GM18499 (cell line): Measurements from ENCODE around the gene PCIF1.
A peak's percentile ranks its signal among the peaks of the same experiment; 100 is the strongest.
"Not testable (repeated sequence)": the region's sequence is repeated elsewhere in the genome, so short reads cannot be mapped to it uniquely, and the experiment has no call there.

Experiments
- ATAC-seq: cut with Tn5 transposase; IDR thresholded peaks from one replicate; pipeline ENCODE4 v1.9.1; 2021; ENCODE audit warnings: moderate number of reproducible peaks; ENCODE audit not compliant: insufficient read depth, unreplicated experiment

PCIF1 gene

DNA sequence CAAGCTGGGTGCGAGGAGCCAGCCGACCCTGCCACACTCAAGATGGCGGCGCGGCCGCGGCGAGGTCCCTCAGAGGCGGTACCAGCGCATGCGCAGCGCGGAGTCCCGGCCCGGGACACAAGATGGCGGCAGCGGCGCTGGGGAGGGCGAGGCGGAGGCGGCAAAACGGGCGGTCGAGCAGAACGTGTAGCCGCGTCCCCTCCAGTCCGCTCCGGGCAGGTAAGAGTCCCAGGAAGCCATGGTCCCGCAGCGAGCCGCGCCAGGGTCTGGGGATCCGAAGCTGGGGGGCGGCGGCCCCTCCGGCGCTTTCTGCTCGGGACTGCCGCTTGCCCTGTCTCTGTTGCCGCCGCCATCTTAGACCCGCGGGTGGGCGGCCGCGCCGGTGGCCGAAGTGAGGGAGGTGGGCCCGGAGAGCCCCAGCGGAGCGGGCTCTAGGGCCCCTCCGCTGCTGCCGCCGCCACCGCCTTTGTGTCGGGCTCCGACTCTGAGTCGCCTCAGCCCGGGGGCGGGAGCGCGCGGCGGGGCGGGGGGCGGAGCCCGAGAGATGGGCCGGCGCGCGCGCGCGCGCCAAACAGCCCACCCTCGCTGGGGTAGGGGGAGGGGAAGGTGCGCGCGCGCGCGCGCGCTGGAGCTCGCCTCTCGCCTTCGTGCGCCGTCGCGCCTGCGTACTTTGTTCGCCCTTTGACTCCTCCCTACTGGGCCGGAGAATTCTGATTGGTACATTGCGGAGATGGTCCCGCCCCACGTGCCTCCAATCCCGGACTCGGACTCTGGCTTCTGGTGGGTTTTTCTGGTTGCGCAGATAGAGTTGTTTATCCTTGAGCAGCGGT is at the start of gene PCIF1:
PCIF1 (plus strand) TSS at position 98 of the 830 bp plus-strand sequence. CDS start 4,317 bp downstream, outside the sequence.
- peak; percentile 45 for ATAC-seq

DNA sequence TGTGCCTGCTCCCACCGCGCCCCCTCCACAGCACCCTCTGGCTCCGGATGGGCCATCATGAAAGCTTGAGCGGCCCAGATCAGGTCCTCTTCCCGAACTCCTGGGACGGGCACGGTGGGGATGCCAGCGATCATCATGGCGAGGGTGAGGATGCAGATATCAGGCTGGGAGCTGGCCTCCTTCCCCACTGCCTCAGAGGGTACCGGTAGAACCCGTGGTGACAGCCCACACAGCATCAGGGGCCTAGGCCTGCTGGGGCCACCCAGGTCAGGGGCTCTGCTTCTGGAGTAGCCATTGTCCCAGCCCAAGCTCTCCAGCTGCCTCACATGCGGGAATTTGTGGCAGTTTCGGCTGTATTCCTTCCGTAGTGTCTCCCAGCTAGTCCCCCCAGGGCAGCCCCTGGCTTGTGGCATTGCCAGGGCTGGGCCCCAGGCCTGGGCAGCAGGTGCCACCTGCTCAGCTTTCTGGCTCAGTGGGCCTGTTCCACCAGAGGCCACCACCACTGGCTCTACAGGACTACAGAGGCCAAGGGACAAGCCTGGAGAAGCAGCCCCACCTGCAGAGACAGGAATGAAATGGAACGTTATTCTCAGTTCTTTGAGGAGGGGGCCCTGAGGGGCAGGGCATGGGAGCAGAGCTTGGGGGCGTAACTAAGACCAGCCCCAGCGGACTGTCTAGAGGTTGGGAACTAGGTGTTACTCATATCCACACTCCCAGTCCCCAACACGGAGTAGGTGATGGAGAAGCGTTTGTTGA is 47.7 kb upstream of the PCIF1 start:
- ATAC-seq, result no peak

DNA sequence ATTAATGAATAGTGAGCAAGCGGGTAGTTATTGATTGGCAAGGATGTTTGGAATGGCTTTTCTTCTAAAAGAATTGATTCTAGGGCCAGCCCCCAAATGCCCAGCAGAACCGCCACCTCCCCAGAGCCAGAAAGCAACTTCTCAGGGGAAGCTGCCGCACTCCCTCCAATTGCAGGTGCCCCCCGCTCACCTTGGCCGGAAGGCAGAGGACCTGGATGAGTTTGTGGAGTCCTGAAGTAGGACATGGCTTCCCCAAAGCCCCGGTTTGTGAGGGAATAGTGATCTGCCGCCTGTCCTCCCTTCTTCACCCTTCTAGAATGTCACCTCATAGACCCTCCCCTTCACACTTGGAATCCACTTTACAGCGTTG is 47.2 kb upstream of the PCIF1 start, which contains the start of gene SPATA25:
SPATA25 (minus strand) TSS at position 277 of the 370 bp plus-strand sequence; CDS start at position 245, 32 bp downstream.
- no peak for ATAC-seq

DNA sequence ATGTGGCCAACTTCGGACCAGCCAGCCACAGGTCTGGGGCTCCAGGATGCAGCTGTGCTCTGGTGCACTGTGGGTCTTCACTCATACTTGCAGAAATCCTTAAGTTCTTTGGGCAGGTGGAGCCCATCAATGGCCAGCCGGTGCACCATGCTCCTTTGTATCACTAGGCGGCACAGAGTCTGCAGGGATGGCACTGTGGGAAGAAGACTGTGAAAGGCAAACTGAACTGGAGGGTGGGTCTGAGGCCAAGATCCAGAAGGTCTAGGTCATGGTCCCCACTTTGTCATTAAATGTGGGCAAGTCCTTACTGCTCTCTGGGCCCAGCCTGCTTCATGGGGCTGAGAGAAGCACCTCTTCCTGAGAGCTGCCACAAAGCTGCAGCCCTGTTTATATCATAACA is 45.8 kb upstream of the PCIF1 start:
- no peak for ATAC-seq

DNA sequence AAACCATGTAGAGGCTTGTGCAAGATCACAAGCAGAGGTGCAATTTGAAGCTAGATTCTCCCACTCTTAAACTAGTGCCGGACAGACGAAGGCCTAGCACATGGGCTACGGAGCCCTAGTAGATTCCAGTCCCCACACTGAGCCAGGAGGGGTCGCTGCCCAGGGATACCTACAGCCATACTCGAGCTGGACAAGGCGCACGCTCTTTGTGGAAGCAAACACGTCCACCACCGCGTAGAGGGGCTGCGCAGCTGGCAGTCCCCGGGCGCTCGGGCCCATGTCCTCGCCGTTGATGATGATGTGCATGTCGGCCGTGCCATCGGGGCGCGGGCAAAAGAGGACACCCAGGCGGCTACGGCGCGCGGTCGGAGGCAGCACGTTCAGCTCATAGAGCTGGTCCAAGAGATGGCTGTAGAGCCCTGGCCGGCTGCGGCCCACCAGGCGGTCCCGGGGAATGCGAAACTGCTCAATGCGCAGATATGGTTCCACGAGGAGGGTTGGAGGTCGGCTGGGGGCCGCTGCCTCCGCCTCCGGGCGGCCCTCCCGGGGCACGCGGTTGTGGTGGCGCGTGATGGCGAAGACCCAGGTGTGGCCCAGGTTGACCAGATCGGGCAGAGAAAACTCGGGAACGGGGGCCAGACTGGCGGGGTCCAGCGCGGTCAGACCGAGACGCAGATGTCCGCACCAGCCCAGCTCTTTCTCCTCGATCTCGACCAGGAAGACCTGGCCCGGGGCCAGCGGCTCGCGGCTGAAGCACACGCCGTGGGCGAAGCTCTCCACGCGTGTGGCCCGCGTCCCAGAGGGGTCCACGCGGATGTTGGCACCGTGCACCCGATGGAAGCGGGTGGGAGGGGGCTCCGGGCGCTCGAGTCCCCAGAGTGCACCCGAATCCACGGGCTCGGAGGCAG is 44.2 kb upstream of the PCIF1 start:
- no peak for ATAC-seq

DNA sequence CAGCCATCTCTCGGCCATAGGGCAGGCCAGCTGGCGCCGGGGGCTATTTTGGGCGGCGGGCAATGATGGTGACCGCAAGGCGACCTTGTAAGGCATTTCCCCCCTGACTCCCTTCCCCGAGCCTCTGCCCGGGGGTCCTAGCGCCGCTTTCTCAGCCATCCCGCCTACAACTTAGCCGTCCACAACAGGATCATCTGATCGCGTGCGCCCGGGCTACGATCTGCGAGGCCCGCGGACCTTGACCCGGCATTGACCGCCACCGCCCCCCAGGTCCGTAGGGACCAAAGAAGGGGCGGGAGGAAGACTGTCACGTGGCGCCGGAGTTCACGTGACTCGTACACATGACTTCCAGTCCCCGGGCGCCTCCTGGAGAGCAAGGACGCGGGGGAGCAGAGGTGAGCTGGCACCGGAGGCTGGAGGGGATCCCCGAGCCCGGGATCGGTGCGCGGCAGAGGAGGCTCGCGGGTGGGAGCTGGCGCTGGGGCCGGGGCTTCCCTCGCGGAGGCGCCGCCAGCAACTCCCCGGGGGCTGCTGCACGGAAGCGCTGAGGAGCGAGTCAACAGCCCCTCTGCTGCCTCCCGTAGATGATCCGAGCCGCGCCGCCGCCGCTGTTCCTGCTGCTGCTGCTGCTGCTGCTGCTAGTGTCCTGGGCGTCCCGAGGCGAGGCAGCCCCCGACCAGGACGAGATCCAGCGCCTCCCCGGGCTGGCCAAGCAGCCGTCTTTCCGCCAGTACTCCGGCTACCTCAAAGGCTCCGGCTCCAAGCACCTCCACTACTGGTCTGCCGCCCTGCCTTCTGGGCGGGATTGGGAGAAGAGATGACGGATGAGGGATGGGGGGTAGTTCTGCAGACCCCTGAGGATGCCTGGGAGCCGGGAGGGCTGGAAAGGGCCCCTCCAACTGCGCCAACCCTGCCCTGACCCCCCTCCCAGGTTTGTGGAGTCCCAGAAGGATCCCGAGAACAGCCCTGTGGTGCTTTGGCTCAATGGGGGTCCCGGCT is 43.2 kb upstream of the PCIF1 start, which contains the start of the genes CTSA and NEURL2:
CTSA (plus strand) TSS at position 351 of the 999 bp plus-strand sequence; CDS start at position 585, 234 bp downstream.
NEURL2 (minus strand) TSS at position 224 of the 999 bp plus-strand sequence; CDS start at position 7, 217 bp downstream.
- no peak for ATAC-seq

DNA sequence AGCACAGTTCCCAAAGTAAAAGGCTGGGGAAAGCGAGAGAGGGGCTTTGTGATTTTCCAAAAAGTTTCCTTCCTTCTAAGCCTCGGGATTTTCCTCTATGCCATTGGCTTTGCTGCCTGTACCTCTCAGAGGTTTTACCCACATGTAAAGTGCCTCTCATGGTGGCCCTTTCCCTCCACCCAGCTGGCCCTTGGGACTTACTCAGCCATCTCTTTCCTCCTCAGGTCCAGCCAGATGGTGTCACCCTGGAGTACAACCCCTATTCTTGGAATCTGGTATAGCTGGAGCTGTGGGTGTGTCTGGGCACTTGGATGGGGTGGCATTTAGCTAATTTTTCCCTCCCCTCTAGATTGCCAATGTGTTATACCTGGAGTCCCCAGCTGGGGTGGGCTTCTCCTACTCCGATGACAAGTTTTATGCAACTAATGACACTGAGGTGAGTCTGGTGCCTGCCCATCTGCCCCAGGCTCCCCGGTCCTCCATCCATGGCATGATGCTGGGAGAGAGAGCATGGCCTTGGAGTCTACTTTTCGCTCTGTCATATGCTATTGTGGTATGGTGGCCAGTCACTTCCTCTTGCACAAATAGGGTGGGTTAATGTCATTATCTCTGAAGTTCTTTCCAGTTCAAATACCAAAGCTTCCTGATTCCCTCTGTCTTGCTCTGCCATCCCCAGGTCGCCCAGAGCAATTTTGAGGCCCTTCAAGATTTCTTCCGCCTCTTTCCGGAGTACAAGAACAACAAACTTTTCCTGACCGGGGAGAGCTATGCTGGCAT is 42.2 kb upstream of the PCIF1 start:
- no peak for ATAC-seq

DNA sequence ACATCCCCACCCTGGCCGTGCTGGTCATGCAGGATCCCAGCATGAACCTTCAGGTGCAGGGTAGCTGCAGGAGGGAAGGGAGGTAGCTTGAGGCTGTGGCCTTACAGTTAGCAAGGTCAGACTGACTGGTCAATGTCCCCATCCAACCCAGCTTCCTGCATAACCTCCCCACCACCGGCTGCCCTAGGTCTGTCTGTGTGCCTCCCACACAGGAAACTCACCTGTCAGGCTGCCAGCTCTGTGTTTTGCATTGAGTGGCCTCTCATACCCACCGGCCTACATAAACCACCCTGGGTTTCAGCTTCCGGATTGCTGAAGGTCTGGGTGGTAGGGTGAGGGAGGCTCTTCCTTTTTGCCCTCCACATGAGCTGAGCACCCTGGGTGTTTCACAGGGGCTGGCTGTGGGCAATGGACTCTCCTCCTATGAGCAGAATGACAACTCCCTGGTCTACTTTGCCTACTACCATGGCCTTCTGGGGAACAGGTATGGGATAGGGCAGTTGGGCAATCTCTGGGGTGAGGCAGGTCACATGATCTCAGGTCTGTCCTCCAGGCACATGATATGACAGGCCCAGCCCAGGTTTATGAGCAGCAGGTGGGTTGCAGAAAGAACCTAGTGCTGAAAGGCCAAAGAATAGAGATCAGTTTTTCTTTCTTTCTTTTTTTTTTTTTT is 41.5 kb upstream of the PCIF1 start:
- no peak for ATAC-seq

DNA sequence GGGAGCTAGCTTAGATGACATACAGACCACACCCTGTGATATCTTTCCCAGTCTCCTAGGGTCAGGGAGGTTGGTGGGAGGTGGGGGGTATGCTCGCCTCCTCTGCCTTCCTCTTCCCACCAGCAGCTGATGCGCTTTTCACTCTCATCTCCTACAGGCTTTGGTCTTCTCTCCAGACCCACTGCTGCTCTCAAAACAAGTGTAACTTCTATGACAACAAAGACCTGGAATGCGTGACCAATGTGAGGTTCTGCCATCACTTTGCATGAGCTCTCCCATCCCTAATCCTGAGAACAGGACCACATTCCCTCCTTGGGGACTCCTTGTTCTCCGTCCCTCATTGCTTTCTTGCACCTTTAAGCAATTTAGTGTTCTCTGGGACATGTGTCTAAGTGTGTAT is 40.7 kb upstream of the PCIF1 start:
- ATAC-seq, result no peak

DNA sequence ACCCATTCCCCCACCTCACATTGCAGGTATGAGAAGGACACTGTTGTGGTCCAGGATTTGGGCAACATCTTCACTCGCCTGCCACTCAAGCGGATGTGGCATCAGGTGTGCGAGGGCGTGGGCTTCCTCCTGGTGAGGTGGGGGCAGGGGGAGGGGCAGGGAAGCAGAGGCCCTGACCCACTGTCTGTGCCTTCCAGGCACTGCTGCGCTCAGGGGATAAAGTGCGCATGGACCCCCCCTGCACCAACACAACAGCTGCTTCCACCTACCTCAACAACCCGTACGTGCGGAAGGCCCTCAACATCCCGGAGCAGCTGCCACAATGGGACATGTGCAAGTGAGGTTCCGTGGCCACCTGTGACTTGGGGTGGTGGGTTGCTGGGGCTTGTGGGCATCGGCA is 39.7 kb upstream of the PCIF1 start:
- ATAC-seq, result no peak

DNA sequence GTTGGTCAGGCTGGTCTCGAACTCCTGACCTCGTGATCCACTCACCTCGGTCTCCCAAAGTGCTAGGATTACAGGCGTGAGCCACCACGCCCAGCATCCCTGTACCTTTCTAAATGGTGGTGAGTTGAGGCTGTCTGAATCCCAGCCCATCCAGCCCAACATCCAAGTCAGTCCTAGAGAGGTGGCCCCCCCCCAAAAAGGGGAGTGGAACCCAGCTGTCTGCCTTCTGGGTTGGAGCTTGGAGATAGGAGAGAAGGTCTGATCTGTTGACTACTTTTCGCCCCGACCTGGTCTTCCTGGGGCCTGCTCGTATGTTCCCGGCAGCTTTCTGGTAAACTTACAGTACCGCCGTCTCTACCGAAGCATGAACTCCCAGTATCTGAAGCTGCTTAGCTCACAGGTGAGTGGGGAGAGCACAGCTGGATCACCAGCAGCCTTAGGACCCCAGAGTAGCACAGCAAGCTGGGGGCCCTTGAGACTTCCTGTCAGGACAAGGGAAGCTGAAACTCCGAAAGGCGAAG is 37.8 kb upstream of the PCIF1 start:
- ATAC-seq, result no peak

DNA sequence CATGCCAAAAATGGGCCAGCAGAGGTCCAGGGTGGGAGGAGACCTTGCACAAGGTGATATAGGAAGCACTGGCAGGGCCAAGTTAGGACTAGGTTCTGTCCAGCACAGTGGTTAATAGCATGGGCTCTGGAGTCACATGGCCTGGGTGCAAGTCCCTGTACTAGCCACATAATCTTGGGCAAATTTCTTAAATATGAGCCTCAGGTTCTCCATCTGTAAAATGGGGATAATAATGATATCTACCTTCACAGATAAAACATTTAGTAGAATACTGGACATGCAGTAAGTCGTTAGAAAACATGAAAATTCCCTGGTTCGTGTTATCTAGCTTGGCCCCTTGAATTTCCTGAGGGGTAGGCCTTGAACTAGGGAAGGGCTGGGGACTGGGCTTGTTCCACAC is 37.2 kb upstream of the PCIF1 start:
- ATAC-seq, result no peak

DNA sequence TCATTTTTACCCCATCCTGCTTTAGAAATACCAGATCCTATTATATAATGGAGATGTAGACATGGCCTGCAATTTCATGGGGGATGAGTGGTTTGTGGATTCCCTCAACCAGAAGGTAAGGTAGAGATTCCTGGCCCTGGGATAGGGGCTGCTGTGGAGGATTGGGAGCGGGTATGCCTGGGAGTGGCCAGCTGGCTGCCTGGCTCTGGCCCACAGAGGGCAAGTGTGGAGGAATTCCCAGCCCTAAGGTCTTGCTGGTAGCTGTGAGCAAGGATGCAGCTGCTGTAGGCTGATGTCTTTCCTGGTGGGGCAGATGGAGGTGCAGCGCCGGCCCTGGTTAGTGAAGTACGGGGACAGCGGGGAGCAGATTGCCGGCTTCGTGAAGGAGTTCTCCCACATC is 36.8 kb upstream of the PCIF1 start:
- no peak for ATAC-seq

DNA sequence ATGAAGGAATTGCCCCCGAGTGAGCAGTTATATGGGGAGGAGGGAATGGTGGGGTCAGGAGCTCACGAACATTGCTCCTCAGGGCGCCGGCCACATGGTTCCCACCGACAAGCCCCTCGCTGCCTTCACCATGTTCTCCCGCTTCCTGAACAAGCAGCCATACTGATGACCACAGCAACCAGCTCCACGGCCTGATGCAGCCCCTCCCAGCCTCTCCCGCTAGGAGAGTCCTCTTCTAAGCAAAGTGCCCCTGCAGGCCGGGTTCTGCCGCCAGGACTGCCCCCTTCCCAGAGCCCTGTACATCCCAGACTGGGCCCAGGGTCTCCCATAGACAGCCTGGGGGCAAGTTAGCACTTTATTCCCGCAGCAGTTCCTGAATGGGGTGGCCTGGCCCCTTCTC is 36.2 kb upstream of the PCIF1 start:
- ATAC-seq, result no peak

DNA sequence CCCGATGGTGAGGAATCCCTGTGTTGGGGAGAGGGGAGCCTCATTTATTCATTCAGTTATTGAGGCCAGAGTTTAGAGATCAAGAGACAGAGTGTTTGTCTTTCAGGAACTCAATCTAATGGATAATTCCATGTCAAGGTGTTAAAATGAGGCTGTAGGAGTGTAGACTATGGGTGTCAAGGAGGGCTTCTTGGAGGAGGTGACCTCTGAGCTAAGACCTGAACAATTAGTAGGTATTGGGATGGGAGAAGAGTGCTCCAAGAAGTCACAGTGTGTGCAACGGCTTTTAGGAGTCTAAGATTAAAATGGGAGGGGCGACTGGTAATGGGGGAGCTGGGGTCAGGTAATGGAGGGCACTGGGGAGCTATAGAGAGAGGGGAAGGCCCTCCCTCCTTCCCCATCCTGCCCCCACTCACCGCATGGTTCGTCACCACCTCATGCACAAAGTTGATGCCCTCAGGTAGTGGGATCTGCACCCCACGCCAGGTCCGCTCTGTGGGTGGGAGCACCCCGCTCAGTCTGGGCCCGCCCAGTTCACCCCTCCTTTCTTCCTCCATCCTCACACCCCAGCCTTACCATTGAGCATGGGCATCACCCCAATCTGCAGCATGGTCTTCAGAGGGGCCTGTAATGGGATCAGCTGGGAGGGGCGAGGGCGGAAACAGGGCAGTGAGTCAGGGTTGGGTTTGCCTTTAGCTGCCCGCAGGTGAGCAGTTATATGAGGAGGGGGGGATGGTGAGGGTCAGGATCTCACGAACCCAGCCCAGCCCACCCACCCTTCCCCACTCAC is 35.2 kb upstream of the PCIF1 start:
- no peak for ATAC-seq

DNA sequence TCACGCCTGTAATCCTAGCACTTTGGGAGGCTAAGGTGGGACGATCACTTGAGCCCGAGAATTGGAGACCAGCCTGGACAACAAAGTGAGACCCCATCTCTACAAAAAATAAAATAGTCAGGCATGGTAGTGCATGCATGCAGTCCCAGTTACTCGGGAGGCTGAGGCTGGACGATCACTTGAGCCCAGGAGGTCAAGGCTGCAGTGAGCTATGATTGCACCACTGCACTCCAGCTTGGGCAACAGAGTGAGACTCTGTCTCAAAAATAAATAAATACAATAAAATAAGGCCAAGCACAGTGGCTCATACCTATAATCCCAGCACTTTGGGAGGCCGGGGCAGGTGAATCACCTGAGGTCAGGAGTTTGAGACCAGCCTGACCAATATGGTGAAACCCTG is 33.2 kb upstream of the PCIF1 start:
- ATAC-seq, result not testable (repeated sequence)

DNA sequence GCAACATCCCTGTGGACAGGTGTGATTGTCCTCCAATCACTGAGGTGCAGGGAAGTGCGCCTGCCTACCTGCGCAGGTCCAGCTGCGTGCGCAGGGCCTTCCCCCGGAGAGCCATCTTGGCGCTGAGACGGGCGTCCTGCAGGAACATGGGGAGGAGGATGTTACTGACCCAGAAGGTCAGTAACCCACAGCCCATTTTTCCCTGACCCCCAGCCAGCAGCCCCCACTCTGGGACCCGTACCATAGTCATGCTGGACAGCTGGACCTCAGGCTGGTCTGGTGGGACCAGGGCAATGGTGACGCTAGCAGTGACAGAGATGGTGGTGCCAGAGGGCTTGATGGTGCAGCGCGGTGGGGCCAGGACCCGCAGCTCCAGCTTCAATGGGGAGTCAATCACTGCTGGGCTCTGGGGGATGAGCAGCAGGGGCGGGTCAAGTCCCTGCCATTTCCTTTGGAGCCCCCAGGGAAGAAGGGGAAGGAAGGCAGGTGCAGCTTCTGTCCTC is 32.2 kb upstream of the PCIF1 start:
- ATAC-seq, result no peak
